ENCODE measurements around the gene SETD9. TPM values are rescaled to one million over a fixed set of nuclear protein-coding genes. Genes with fewer than 3 reads are reported as not detected.

Gene SETD9
- total and polyA plus RNA-seq, 9 of the 15 experiments (the other 6 are each of a cell fraction or from before 2014, with no cell fraction given), result 10.8 to 32.6 (median 19.8) TPM

DNA sequence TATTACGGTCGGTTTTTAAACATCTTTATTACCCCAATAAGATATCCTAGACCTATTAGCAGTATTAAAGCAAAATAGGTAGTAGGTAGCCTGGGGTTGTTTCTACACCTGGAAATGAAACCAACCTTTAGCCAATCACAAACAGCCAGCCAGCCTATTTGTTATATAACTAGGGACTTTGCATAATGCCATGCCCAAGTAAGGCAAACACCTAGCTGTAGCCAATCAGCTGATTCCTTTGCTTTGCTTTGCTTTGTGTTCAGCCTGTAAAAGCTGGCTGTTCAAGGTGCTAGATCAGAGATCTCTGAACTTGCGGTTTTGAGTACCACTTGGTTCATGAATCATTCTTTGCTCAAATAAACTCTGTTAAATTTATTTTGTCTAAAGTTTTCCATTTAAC, 46.5 kb upstream of the SETD9 start:
- no TSS peak for BruUV-seq (replicated peaks)

GRCh38 chr5:56871777-56872176, 37.6 kb upstream of the SETD9 start:
- Histone ChIP-seq H3K4me2 (ENCODE audit: insufficient read depth, low read length) (no peak overlapping the region), H3K9me1 (ENCODE audit: control insufficient read depth, insufficient read depth, low read length) (no peaks in the 10 kb centered on the region), H4K20me1 (replicated peaks; ENCODE audit: control insufficient read depth, insufficient read depth, low read length) (no peaks in the 10 kb centered on the region), H3K9me3 (replicated peaks; ENCODE audit: control insufficient read depth, insufficient read depth, low read depth, low read length) (no peaks in the 10 kb centered on the region), H3K4me1 (replicated peaks in 1 of 2; ENCODE audit: control insufficient read depth in 2 of 2, insufficient read depth in 2 of 2, low read length in 2 of 2) (no peaks in the 10 kb centered on the region), H3K79me2 (ENCODE audit: control insufficient read depth, insufficient read depth, low read length) (no peaks in the 10 kb centered on the region), H3K36me3 (ENCODE audit: control insufficient read depth, insufficient read depth, low read length) (peaks cover 40% of the 10 kb centered on the region), H3K4me3 (no peak overlapping the region), H2AFZ (ENCODE audit: low read depth, low read length) (no peak overlapping the region), H3K27me3 (ENCODE audit: control insufficient read depth in 2 of 2, insufficient read depth in 2 of 2, low read length in 2 of 2) (no peaks in the 10 kb centered on the region), H3K27ac (ENCODE audit: extremely low read depth, low read depth, low read length) (no peak overlapping the region), H3K9ac (ENCODE audit: insufficient read depth in 1 of 2, low read depth in 2 of 2, low read length in 2 of 2) (no peak overlapping the region)
- 86% methylated on average over 2 of the region's 2 CpGs for WGBS (ENCODE audit: insufficient coverage, low coverage, missing lambda C conversion rate)
- FAIRE-seq, result no peak
- in situ Hi-C loops (cut with MboI), result no loop called here
- intact Hi-C loops (cut with micrococcal nuclease), result no loop called here
- CTCF ChIA-PET (ENCODE audit: low intra/inter-chr PET ratio), result no interaction called here
- BruUV-seq (replicated peaks), result no TSS peak
- ATAC-seq, result no peak
- POLR2A ChIA-PET, result interaction anchor here (0.7 kb wide), 1 partner anchor 488 kb away, joined by 3 read pairs; no protein-coding TSS in a partner anchor
- DNase-seq (ENCODE audit: extremely low read depth in 1 of 4, low spot score in 3 of 4), result no peak
- TF ChIP-seq, protein P1, sequence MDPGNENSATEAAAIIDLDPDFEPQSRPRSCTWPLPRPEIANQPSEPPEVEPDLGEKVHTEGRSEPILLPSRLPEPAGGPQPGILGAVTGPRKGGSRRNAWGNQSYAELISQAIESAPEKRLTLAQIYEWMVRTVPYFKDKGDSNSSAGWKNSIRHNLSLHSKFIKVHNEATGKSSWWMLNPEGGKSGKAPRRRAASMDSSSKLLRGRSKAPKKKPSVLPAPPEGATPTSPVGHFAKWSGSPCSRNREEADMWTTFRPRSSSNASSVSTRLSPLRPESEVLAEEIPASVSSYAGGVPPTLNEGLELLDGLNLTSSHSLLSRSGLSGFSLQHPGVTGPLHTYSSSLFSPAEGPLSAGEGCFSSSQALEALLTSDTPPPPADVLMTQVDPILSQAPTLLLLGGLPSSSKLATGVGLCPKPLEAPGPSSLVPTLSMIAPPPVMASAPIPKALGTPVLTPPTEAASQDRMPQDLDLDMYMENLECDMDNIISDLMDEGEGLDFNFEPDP (CRISPR knock-in tag; IDR thresholded peaks at IDR 0.05), result no peak
- no peak for TF ChIP-seq ZBTB49 (CRISPR knock-in tag; IDR thresholded peaks at IDR 0.05; ENCODE audit: borderline replicate concordance)
- no peak for TF ChIP-seq RFX7 (CRISPR knock-in tag; IDR thresholded peaks at IDR 0.05)
- TF ChIP-seq SAP30 (IDR thresholded peaks at IDR 0.05; ENCODE audit: borderline replicate concordance, insufficient read depth, low read depth, low read length, poor library complexity, severe bottlenecking), result no peak

More for the DNA sequence above, 46.5 kb upstream of the SETD9 start:
- 85% methylated on average over 3 of the region's 3 CpGs for WGBS (ENCODE audit: insufficient coverage, low coverage, missing lambda C conversion rate)
- H3K79me2 ChIP-seq (ENCODE audit: control insufficient read depth, insufficient read depth, low read length), result no peaks in the 10 kb centered on the region
- intact Hi-C loops (cut with micrococcal nuclease), result no loop called here
- H3K4me2 ChIP-seq (ENCODE audit: insufficient read depth, low read length), result no peak overlapping the region
- no peak overlapping the region for H2AFZ ChIP-seq (ENCODE audit: low read depth, low read length)
- H3K4me1 ChIP-seq (replicated peaks in 1 of 2; ENCODE audit: control insufficient read depth in 2 of 2, insufficient read depth in 2 of 2, low read length in 2 of 2), result no peaks in the 10 kb centered on the region
- ATAC-seq (no peak), FAIRE-seq (no peak), DNase-seq (ENCODE audit: extremely low read depth in 1 of 4, low spot score in 3 of 4) (no peak)
- no peaks in the 10 kb centered on the region for H3K9me3 ChIP-seq (replicated peaks; ENCODE audit: control insufficient read depth, insufficient read depth, low read depth, low read length)
- no peak overlapping the region for H3K9ac ChIP-seq (ENCODE audit: insufficient read depth in 1 of 2, low read depth in 2 of 2, low read length in 2 of 2)
- POLR2A ChIA-PET, result no interaction called here
- no peak for TF ChIP-seq ZNF274 (IDR thresholded peaks at IDR 0.05; ENCODE audit: borderline replicate concordance, low read depth, low read length)
- no peak for TF ChIP-seq POLR3A (IDR thresholded peaks at IDR 0.05; ENCODE audit: borderline replicate concordance, extremely low read depth, insufficient read depth, insufficient read length)
- TF ChIP-seq ATF4 (CRISPR knock-in tag; IDR thresholded peaks at IDR 0.05), result no peak
- peaks cover 20% of the 10 kb centered on the region; the same call in 2 of the 3 replicates for H3K36me3 ChIP-seq (ENCODE audit: control insufficient read depth, insufficient read depth, low read length)
- no peak overlapping the region for H3K27ac ChIP-seq (ENCODE audit: extremely low read depth, low read depth, low read length)
- H3K27me3 ChIP-seq (ENCODE audit: control insufficient read depth in 2 of 2, insufficient read depth in 2 of 2, low read length in 2 of 2), result no peaks in the 10 kb centered on the region
- CTCF ChIA-PET (ENCODE audit: low intra/inter-chr PET ratio), result no interaction called here
- H3K9me1 ChIP-seq (ENCODE audit: control insufficient read depth, insufficient read depth, low read length), result no peaks in the 10 kb centered on the region
- no peaks in the 10 kb centered on the region for H4K20me1 ChIP-seq (replicated peaks; ENCODE audit: control insufficient read depth, insufficient read depth, low read length)
- no peak overlapping the region for H3K4me3 ChIP-seq
- in situ Hi-C loops (cut with MboI), result no loop called here

All from K562 (cell line).